HG03457 (cell line): ENCODE results near the gene DGKB.

Source experiments
- ATAC-seq: cut with Tn5 transposase; IDR thresholded peaks from one replicate; pipeline ENCODE4 v1.9.1; 2021; ENCODE audit warnings: moderate number of reproducible peaks; ENCODE audit not compliant: unreplicated experiment

Gene DGKB

GRCh38 chr7:14825912-14826311 is 76.6 kb downstream of the DGKB start:
- no peak for ATAC-seq

- no peak for ATAC-seq
Observed at GRCh38 chr7:14822481-14822854, 80.1 kb downstream of the DGKB start.

GRCh38 chr7:14821757-14822480 is 80.6 kb downstream of the DGKB start:
- ATAC-seq: no peak

- no peak for ATAC-seq
Observed at GRCh38 chr7:14818871-14819270, 83.7 kb downstream of the DGKB start.

- no peak for ATAC-seq
Observed at GRCh38 chr7:14817829-14818614, 84.5 kb downstream of the DGKB start.

- ATAC-seq: no peak
Observed at GRCh38 chr7:14807507-14807906, 95.0 kb downstream of the DGKB start.

- ATAC-seq: no peak
Observed at GRCh38 chr7:14806891-14807290, 95.7 kb downstream of the DGKB start.

GRCh38 chr7:14805105-14805719 is 97.3 kb downstream of the DGKB start:
- ATAC-seq: no peak

- ATAC-seq: no peak
Observed at GRCh38 chr7:14800664-14801063, 101.9 kb downstream of the DGKB start.

GRCh38 chr7:14793151-14793550 is 109.4 kb downstream of the DGKB start:
- no peak for ATAC-seq

- no peak for ATAC-seq
Observed at GRCh38 chr7:14787551-14787950, 115.0 kb downstream of the DGKB start.

GRCh38 chr7:14786314-14786895 is 116.1 kb downstream of the DGKB start:
- no peak for ATAC-seq

- no peak for ATAC-seq
Observed at GRCh38 chr7:14777806-14778205, 124.7 kb downstream of the DGKB start.

GRCh38 chr7:14776266-14776665 is 126.3 kb downstream of the DGKB start:
- ATAC-seq: no peak

GRCh38 chr7:14773729-14774271 is 128.8 kb downstream of the DGKB start:
- no peak for ATAC-seq

GRCh38 chr7:14770614-14771013 is 131.9 kb downstream of the DGKB start:
- ATAC-seq: no peak

GRCh38 chr7:14769261-14769660 is 133.3 kb downstream of the DGKB start:
- ATAC-seq: no peak

- no peak for ATAC-seq
Observed at GRCh38 chr7:14767716-14768425, 134.7 kb downstream of the DGKB start.

GRCh38 chr7:14766747-14767146 is 135.8 kb downstream of the DGKB start:
- ATAC-seq: no peak

- no peak for ATAC-seq
Observed at GRCh38 chr7:14765731-14766130, 136.8 kb downstream of the DGKB start.

- ATAC-seq: no peak
Observed at GRCh38 chr7:14762561-14762960, 140.0 kb downstream of the DGKB start.
